CD4-positive, CD25-positive, alpha-beta regulatory T cell (primary cell): ENCODE results near the gene TSKS. TPM values are rescaled to one million over a fixed set of nuclear protein-coding genes. Genes with fewer than 3 reads are reported as not detected.
A peak's percentile ranks its signal among the peaks of the same experiment; 100 is the strongest.
"Not testable (repeated sequence)": the region's sequence is repeated elsewhere in the genome, so short reads cannot be mapped to it uniquely, and the experiment has no call there.

ENCODE experiments used
- ATAC-seq, 2 donors: fragments of 150-1000 bp; cut with Tn5 transposase; one replicate each; pipeline ENCODE4 v1.10.0; 2021; ENCODE audit warnings: low read depth in 2 of 2, moderate number of reproducible peaks in 2 of 2, moderate library complexity in 1 of 2
- DNase-seq, 3 donors: peaks; one replicate each; pipeline versions ENCODE4 v3.0.0 to v3.0.0-alpha.2; 2012 to 2022; ENCODE audit warnings: mixed read lengths in 1 of 3
- H3K27ac ChIP-seq: one replicate; pipeline ENCODE4 v1.7.0; 2013; ENCODE audit warnings: mild to moderate bottlenecking, low read length; ENCODE audit not compliant: insufficient read depth, poor library complexity, severe bottlenecking
- H3K27me3 ChIP-seq: one replicate; pipeline ENCODE4 v1.7.0; 2013; ENCODE audit warnings: low read length; ENCODE audit not compliant: control insufficient read depth, insufficient read depth
- H3K36me3 ChIP-seq: one replicate; pipeline ENCODE4 v1.7.0; 2013; ENCODE audit warnings: mild to moderate bottlenecking, low read length, moderate library complexity; ENCODE audit not compliant: control insufficient read depth, insufficient read depth
- H3K4me1 ChIP-seq: 2 replicates; pipeline ENCODE4 v1.7.0; 2013; ENCODE audit warnings: mild to moderate bottlenecking, low read length; ENCODE audit not compliant: insufficient read depth, control insufficient read depth, poor library complexity, severe bottlenecking
- H3K4me3 ChIP-seq: one replicate; pipeline ENCODE4 v1.7.0; 2013; ENCODE audit warnings: low read depth, mild to moderate bottlenecking, low read length, moderate library complexity
- H3K9me3 ChIP-seq, 2 experiments: 1 replicate in 1 of 2; 2 replicates in 1 of 2; pipeline ENCODE4 v1.7.0; 2013; ENCODE audit warnings: low read length in 2 of 2, mild to moderate bottlenecking in 1 of 2, moderate library complexity in 1 of 2; ENCODE audit not compliant: control insufficient read depth in 2 of 2
- H3K27ac Mint-ChIP-seq, 3 donors: one replicate each; pipeline ENCODE4 v1.8.0; 2020 to 2022; ENCODE audit warnings: mild to moderate bottlenecking in 3 of 3, mixed read lengths in 3 of 3, moderate library complexity in 2 of 3
- H3K27me3 Mint-ChIP-seq: one replicate; pipeline ENCODE4 v1.8.0; 2022; ENCODE audit warnings: mild to moderate bottlenecking, mixed read lengths
- H3K36me3 Mint-ChIP-seq: one replicate; pipeline ENCODE4 v1.8.0; 2020; ENCODE audit warnings: mixed read lengths
- H3K4me1 Mint-ChIP-seq, 4 donors: one replicate each; pipeline ENCODE4 v1.8.0; 2020 to 2022; ENCODE audit warnings: mixed read lengths in 4 of 4, mild to moderate bottlenecking in 1 of 4
- H3K4me3 Mint-ChIP-seq, 4 donors: one replicate each; pipeline ENCODE4 v1.8.0; 2020 to 2022; ENCODE audit warnings: mild to moderate bottlenecking in 4 of 4, mixed read lengths in 4 of 4, moderate library complexity in 3 of 4
- H3K9me3 Mint-ChIP-seq, 7 donors: one replicate each; pipeline ENCODE4 v1.8.0; 2020 to 2022; ENCODE audit warnings: mixed read lengths in 7 of 7, mild to moderate bottlenecking in 3 of 7, moderate library complexity in 2 of 7
- polyA plus RNA-seq, 4 donors: library from polyadenylated mRNA; unstranded; fragments of 300-500 nt; fragmentation: Illumina TruSeq; gene quantifications; one replicate each; pipeline ENCODE4 v1.2.3, GENCODE V29; 2021
- total RNA-seq: library from RNA; stranded (reverse); gene quantifications from one replicate; pipeline ENCODE4 v1.2.3, GENCODE V29; 2022

TSKS gene
- total and polyA plus RNA-seq, 5 donors from 2014 or later = 0.41 to 0.77 (median 0.45) TPM; not detected in 1

- Mint-ChIP-seq H3K4me3 (no peak overlapping the region), H3K36me3 (peaks cover 6% of the 10 kb centered on the region), H3K9me3 (peaks cover 0 to 8% (median 0%) of the 10 kb centered on the region in 7 donors), H3K27ac (no peak overlapping the region), H3K27me3 (no peaks in the 10 kb centered on the region), H3K4me1 (peaks cover 0 to 2% (median 0%) of the 10 kb centered on the region in 4 donors)
- H3K4me1 ChIP-seq = no peaks in the 10 kb centered on the region
- H3K36me3 ChIP-seq = no peaks in the 10 kb centered on the region
- ATAC-seq (no peak), DNase-seq (no peak)
- no peaks in the 10 kb centered on the region for H3K9me3 ChIP-seq
- no peak overlapping the region for H3K4me3 ChIP-seq
- no peak overlapping the region for H3K27ac ChIP-seq
- H3K27me3 ChIP-seq = no peaks in the 10 kb centered on the region
Observed at GRCh38 chr19:49730166-49730565, 32.9 kb downstream of the TSKS start.

GRCh38 chr19:49727217-49728030 is 35.7 kb downstream of the TSKS start:
- H3K27ac Mint-ChIP-seq = peak overlapping the region in 1 of 3 donors; percentile 75
- Histone ChIP-seq H3K27me3 (no peaks in the 10 kb centered on the region), H3K36me3 (no peaks in the 10 kb centered on the region), H3K9me3 (no peaks in the 10 kb centered on the region), H3K4me3 (no peak overlapping the region), H3K27ac (no peak overlapping the region), H3K4me1 (no peaks in the 10 kb centered on the region)
- peaks cover 9% of the 10 kb centered on the region for H3K36me3 Mint-ChIP-seq
- ATAC-seq (no peak), DNase-seq (no peak)
- no peak overlapping the region for H3K4me3 Mint-ChIP-seq
- peaks cover 0 to 8% (median 0%) of the 10 kb centered on the region in 7 donors for H3K9me3 Mint-ChIP-seq
- H3K4me1 Mint-ChIP-seq = peaks cover 0 to 4% (median 1%) of the 10 kb centered on the region in 4 donors
- H3K27me3 Mint-ChIP-seq = no peaks in the 10 kb centered on the region

- not testable (repeated sequence) for H3K9me3 ChIP-seq, DNase-seq, H3K27me3 Mint-ChIP-seq, H3K4me1 ChIP-seq, ATAC-seq, H3K9me3 Mint-ChIP-seq, H3K36me3 ChIP-seq, H3K4me3 ChIP-seq, H3K27ac ChIP-seq, H3K36me3 Mint-ChIP-seq, H3K27me3 ChIP-seq
- Mint-ChIP-seq H3K27ac (peak overlapping the region; percentile 6 to 96 (median 78)), H3K4me1 (peaks cover 6 to 19% (median 12%) of the 10 kb centered on the region in 4 donors), H3K4me3 (peak overlapping the region in 3 of 4 donors; percentile 57 to 81 (median 58))
Observed at GRCh38 chr19:49719420-49719819, 43.7 kb downstream of the TSKS start.

- Mint-ChIP-seq H3K27ac (peak overlapping the region; percentile 6 to 96 (median 78)), H3K4me3 (peak overlapping the region; percentile 44 to 81 (median 68)), H3K9me3 (peaks cover 0 to 2% (median 0%) of the 10 kb centered on the region in 7 donors), H3K27me3 (no peaks in the 10 kb centered on the region), H3K4me1 (peaks cover 6 to 19% (median 12%) of the 10 kb centered on the region in 4 donors), H3K36me3 (peaks cover 4% of the 10 kb centered on the region)
- Histone ChIP-seq H3K4me3 (no peak overlapping the region), H3K4me1 (peaks cover 8% of the 10 kb centered on the region), H3K27me3 (no peaks in the 10 kb centered on the region), H3K9me3 (no peaks in the 10 kb centered on the region), H3K27ac (no peak overlapping the region), H3K36me3 (no peaks in the 10 kb centered on the region)
- no peak for ATAC-seq
- peak in 2 of 3 donors; percentile 2 to 4 for DNase-seq
Observed at GRCh38 chr19:49718991-49719390, 44.1 kb downstream of the TSKS start.

GRCh38 chr19:49718511-49718910 is 44.6 kb downstream of the TSKS start:
- Histone ChIP-seq H3K36me3 (no peaks in the 10 kb centered on the region), H3K27me3 (no peaks in the 10 kb centered on the region), H3K27ac (no peak overlapping the region), H3K4me1 (peaks cover 8% of the 10 kb centered on the region), H3K9me3 (no peaks in the 10 kb centered on the region), H3K4me3 (no peak overlapping the region)
- Mint-ChIP-seq H3K9me3 (peaks cover 0 to 2% (median 0%) of the 10 kb centered on the region in 7 donors), H3K27me3 (no peaks in the 10 kb centered on the region), H3K4me1 (peaks cover 6 to 19% (median 12%) of the 10 kb centered on the region in 4 donors), H3K4me3 (peak overlapping the region in 3 of 4 donors; percentile 35 to 81 (median 53)), H3K36me3 (peaks cover 4% of the 10 kb centered on the region), H3K27ac (peak overlapping the region; percentile 40 to 96 (median 78))
- DNase-seq (no peak), ATAC-seq (no peak)

- peaks cover 6 to 17% (median 10%) of the 10 kb centered on the region in 4 donors for H3K4me1 Mint-ChIP-seq
- H3K9me3 ChIP-seq = no peaks in the 10 kb centered on the region
- peaks cover 4% of the 10 kb centered on the region for H3K36me3 Mint-ChIP-seq
- H3K9me3 Mint-ChIP-seq = peaks cover 0 to 2% (median 0%) of the 10 kb centered on the region in 7 donors
- H3K4me3 ChIP-seq = no peak overlapping the region
- no peaks in the 10 kb centered on the region for H3K27me3 Mint-ChIP-seq
- H3K4me1 ChIP-seq = peaks cover 8% of the 10 kb centered on the region
- no peak overlapping the region for H3K27ac ChIP-seq
- no peak for DNase-seq
- H3K27me3 ChIP-seq = no peaks in the 10 kb centered on the region
- no peak overlapping the region for H3K27ac Mint-ChIP-seq
- H3K4me3 Mint-ChIP-seq = peak overlapping the region in 1 of 4 donors; percentile 26
- no peak for ATAC-seq
- H3K36me3 ChIP-seq = no peaks in the 10 kb centered on the region
Observed at GRCh38 chr19:49716154-49716553, 47.0 kb downstream of the TSKS start.

GRCh38 chr19:49713236-49713845 is 49.8 kb downstream of the TSKS start:
- Histone ChIP-seq H3K27ac (no peak overlapping the region), H3K27me3 (no peaks in the 10 kb centered on the region), H3K4me1 (peaks cover 8% of the 10 kb centered on the region), H3K36me3 (no peaks in the 10 kb centered on the region), H3K9me3 (no peaks in the 10 kb centered on the region), H3K4me3 (no peak overlapping the region)
- H3K9me3 Mint-ChIP-seq = no peaks in the 10 kb centered on the region
- ATAC-seq (no peak), DNase-seq (no peak)
- peaks cover 5 to 15% (median 10%) of the 10 kb centered on the region in 4 donors for H3K4me1 Mint-ChIP-seq
- no peak overlapping the region for H3K27ac Mint-ChIP-seq
- no peak overlapping the region for H3K4me3 Mint-ChIP-seq
- H3K27me3 Mint-ChIP-seq = peaks cover 1% of the 10 kb centered on the region
- H3K36me3 Mint-ChIP-seq = peaks cover 4% of the 10 kb centered on the region
